Fibroblast of the aortic adventitia (primary cell): Measurements from ENCODE around the gene ZNF433. TPM values are rescaled to one million over a fixed set of nuclear protein-coding genes. Genes with fewer than 3 reads are reported as not detected.

ENCODE experiments used
- DNase-seq: peaks from one replicate; pipeline ENCODE4 v3.0.0-alpha.2; 2010; ENCODE audit warnings: low read depth
- H3K4me3 ChIP-seq: 2 replicates; pipeline ENCODE4 v1.5.1; 2011; ENCODE audit warnings: low read depth, mild to moderate bottlenecking, control low read depth, low read length, moderate library complexity
- total RNA-seq: library from RNA; depleted of rRNA; stranded (reverse); fragments of >200 nt; gene quantifications from 2 replicates; pipeline ENCODE4 v1.2.3, GENCODE V29; 2012; ENCODE audit warnings: low replicate concordance
- TF ChIP-seq, protein P1 (sequence below): IDR thresholded peaks from 2 replicates; pipeline ENCODE4 v1.5.1; 2011; ENCODE audit warnings: mild to moderate bottlenecking, low read length, control low read depth, inconsistent platforms; ENCODE audit not compliant: insufficient read depth

The ZNF433 gene
- total RNA-seq, 1 donor: 1.9 TPM

DNA sequence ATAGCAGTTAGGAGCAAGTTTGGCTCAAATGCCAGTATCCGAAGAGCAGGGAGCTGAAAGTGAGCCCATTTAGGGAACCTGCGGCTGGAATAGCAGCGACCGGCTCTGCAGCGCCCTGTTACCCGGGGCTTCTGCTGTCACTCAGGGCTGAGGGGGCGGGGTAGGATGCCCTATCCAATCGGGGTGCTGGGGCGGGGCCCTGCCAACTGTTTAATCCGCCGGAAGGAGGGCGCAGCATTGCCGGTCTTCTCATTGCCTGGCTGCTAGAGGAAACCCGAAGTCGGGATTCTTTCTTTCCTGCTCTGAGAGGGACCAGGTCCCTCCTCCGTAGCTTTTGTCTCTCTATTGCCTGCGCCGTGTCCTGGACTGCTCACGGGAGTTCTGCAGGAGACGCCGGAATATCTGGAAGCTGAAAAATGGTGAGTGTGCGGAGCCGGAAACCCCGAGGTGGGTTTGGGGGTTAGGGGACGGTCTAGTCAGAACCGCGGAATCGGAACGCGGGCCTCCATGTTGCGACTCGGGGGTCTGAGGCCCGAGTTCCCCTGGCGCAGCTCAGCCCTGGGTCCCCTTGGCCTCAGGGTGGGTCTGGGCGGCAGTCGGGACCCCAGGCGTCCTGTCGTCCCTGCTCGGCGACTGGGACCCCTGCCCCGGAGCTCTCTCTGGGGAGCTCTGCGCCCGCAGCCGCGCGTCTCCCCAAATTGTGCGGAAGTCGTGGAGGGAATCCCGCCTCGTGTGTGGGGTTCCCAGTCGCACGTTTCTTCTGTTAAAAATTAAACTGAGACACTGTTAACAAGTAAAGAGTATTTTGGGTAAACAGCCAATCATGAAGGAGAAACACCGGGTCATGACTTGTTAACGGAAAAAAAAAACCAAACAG is 47.8 kb downstream of the ZNF433 start:
- TF ChIP-seq, protein P1, sequence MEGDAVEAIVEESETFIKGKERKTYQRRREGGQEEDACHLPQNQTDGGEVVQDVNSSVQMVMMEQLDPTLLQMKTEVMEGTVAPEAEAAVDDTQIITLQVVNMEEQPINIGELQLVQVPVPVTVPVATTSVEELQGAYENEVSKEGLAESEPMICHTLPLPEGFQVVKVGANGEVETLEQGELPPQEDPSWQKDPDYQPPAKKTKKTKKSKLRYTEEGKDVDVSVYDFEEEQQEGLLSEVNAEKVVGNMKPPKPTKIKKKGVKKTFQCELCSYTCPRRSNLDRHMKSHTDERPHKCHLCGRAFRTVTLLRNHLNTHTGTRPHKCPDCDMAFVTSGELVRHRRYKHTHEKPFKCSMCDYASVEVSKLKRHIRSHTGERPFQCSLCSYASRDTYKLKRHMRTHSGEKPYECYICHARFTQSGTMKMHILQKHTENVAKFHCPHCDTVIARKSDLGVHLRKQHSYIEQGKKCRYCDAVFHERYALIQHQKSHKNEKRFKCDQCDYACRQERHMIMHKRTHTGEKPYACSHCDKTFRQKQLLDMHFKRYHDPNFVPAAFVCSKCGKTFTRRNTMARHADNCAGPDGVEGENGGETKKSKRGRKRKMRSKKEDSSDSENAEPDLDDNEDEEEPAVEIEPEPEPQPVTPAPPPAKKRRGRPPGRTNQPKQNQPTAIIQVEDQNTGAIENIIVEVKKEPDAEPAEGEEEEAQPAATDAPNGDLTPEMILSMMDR: no peak
- peak; percentile 89 for DNase-seq
- H3K4me3 ChIP-seq: peak overlapping the region; percentile 85

DNA sequence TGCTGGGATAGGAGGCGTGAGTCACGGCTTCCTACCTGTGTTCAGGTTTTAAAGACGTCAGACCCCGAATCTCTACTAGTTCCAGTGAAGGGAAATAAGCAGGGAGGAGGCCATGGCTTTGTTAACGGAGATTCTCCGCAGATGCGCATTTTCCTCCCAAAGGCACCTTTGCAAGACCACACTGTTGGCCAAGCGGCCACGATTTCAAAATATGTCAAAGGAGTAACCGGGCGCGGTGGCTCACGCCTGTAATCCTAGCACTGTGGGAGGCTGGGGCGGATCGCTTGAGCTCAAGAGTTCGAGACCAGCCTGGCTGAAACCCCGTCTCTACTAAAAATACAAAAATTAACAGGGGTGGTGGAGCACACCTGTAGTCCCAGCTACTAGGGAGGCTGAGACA is 48.7 kb downstream of the ZNF433 start:
- no peak for DNase-seq
- TF ChIP-seq, protein P1: no peak
- no peak overlapping the region for H3K4me3 ChIP-seq

DNA sequence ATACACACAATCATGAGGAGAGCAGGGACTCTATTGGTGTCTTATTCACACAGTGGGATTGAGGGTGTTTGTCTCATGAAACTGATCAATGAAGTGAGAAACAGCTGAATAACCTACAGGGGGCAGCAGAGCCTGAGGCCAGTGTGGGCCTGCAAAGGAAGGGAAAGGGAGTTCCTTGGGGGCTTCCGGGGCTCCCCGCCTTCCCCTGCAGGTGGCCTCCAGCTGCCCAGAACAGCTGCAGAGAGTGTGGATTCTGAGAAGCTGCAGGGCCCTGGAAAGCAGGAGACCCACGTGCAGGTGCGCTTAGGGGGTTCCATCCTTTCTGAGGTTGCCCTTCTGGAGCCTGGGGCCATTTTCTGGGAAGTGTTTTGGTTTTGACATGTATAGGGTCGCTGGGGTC is 50.5 kb downstream of the ZNF433 start:
- no peak overlapping the region for H3K4me3 ChIP-seq
- no peak for DNase-seq
- TF ChIP-seq, protein P1: no peak

DNA sequence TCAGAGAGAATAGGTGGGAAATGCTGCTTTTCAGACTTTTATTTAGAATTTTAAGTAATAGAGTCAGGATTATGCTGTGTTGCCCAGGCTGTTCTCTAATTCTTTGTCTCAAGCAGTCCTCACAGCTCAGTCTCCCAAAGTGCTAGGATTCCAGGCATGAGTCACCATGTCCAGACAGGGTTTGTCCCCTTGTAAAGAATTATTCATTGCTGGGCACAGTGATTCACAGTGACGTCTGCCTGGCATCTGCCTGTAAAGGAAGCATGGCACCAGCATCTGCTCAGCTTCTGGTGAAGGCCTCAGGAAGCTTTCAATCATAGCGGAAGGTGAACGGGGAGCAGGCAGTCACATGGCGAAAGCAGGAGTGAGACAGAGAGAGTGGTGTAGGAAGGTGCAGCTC is 53.0 kb downstream of the ZNF433 start:
- H3K4me3 ChIP-seq: no peak overlapping the region
- DNase-seq: no peak
- TF ChIP-seq, protein P1: no peak

DNA sequence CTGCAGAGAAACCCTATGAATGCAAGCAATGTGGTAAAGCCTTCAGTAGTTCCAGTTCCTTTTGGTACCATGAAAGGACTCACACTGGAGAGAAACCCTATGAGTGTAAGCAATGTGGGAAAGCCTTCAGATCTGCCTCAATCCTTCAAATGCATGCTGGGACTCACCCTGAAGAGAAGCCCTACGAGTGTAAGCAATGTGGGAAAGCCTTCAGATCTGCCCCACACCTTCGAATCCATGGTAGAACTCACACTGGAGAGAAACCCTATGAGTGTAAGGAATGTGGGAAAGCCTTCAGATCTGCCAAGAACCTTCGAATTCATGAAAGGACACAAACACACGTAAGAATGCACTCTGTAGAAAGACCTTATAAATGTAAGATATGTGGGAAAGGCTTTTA is 56.0 kb downstream of the ZNF433 start:
- no peak overlapping the region for H3K4me3 ChIP-seq
- TF ChIP-seq, protein P1: no peak
- DNase-seq: no peak

DNA sequence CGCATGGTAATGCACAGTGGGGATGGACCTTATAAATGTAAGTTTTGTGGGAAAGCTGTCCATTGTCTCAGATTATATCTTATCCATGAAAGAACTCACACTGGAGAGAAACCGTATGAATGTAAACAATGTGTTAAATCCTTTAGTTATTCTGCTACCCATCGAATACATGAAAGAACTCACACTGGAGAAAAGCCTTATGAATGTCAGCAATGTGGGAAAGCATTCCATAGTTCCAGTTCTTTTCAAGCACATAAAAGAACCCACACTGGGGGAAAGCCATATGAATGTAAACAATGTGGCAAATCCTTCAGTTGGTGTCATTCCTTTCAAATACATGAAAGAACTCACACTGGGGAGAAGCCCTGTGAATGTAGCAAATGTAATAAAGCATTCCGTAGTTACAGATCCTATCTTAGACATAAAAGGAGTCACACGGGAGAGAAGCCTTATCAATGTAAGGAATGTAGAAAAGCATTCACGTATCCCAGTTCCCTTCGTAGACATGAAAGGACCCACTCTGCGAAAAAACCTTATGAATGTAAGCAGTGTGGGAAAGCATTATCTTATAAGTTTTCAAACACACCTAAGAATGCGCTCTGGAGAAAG is 56.9 kb downstream of the ZNF433 start:
- H3K4me3 ChIP-seq: no peak overlapping the region
- TF ChIP-seq, protein P1: no peak

More for the DNA sequence above, 56.9 kb downstream of the ZNF433 start:
- no peak for DNase-seq
